ENCODE data around the gene LILRA6. TPM values are rescaled to one million over a fixed set of nuclear protein-coding genes. Genes with fewer than 3 reads are reported as not detected.

Gene LILRA6
- total and polyA plus RNA-seq, 2 of the 13 experiments (the other 11 are each of a cell fraction or from before 2014, with no cell fraction given), result not detected

- Histone ChIP-seq H3K27ac (ENCODE audit: extremely low read length, insufficient read depth, low read length) (no peak overlapping the region), H3K4me3 (replicated peaks in 1 of 3; ENCODE audit: insufficient read depth in 1 of 3, low read depth in 2 of 3, low read length in 3 of 3) (no peak overlapping the region), H3K9ac (ENCODE audit: insufficient read depth, low read depth, low read length) (no peak overlapping the region), H3K27me3 (ENCODE audit: control insufficient read depth in 1 of 2, insufficient read depth in 2 of 2, low read length in 2 of 2) (peaks cover 0 to 10% of the 10 kb centered on the region in 2 experiments; a peak in 1 of 5 replicates), H3K4me2 (ENCODE audit: low read depth, low read length) (no peak overlapping the region), H3K9me3 (ENCODE audit: low read length) (no peaks in the 10 kb centered on the region), H4K20me1 (ENCODE audit: insufficient read depth, low read length) (no peaks in the 10 kb centered on the region), H3K79me2 (ENCODE audit: insufficient read depth, low read length) (no peaks in the 10 kb centered on the region), H3K4me1 (ENCODE audit: insufficient read depth, low read length) (no peaks in the 10 kb centered on the region), H3K36me3 (replicated peaks in 1 of 2; ENCODE audit: control insufficient read depth in 1 of 2, insufficient read depth in 2 of 2, low read length in 2 of 2) (no peaks in the 10 kb centered on the region), H2AFZ (ENCODE audit: low read length) (no peak overlapping the region)
- DNase-seq (ENCODE audit: low spot score), result peak; percentile 69
- POLR2A ChIA-PET, result no interaction called here
- 0% methylated on average over 2 of the region's 6 CpGs for WGBS (ENCODE audit: low lambda C conversion rate)
- intact Hi-C loops (cut with micrococcal nuclease; ENCODE audit: unreplicated experiment), result no loop called here
- CTCF ChIA-PET (ENCODE audit: low intra/inter-chr PET ratio, low total read pairs), result interaction anchor here (1.4 to 1.6 kb wide), 2 partner anchors 98 to 125 kb away, joined by 4 to 7 read pairs; no protein-coding TSS in a partner anchor
- in situ Hi-C loops (cut with HindIII; ENCODE audit: extremely low pct_ligation_motif_present, low pct_unique_long_range_greater_than_20kb), result no loop called here
- peak; percentile 88 for FAIRE-seq
- no TSS peak for BruUV-seq (replicated peaks)
- ATAC-seq, result peak; percentile 83
- TF ChIP-seq ZFY (CRISPR knock-in tag; IDR thresholded peaks at IDR 0.05), result no peak
- TF ChIP-seq ZNF773 (CRISPR knock-in tag; IDR thresholded peaks at IDR 0.05; ENCODE audit: borderline replicate concordance), result no peak
- no peak for TF ChIP-seq HNF4A (CRISPR knock-in tag; IDR thresholded peaks at IDR 0.05)
- TF ChIP-seq ZNF547 (CRISPR knock-in tag; IDR thresholded peaks at IDR 0.05), result no peak
- TF ChIP-seq KDM1A (CRISPR knock-in tag; IDR thresholded peaks at IDR 0.05), result peak; percentile 57; the same call in 1 of the 2 replicates
- no peak for TF ChIP-seq HDAC1 (CRISPR knock-in tag; IDR thresholded peaks at IDR 0.05)
- TF ChIP-seq TCF7L2 (IDR thresholded peaks at IDR 0.05; ENCODE audit: low read depth, low read length), result no peak
- TF ChIP-seq NFE2L1 (CRISPR knock-in tag; IDR thresholded peaks at IDR 0.05; ENCODE audit: borderline replicate concordance), result no peak
- no peak for TF ChIP-seq MTERF4 (CRISPR knock-in tag; IDR thresholded peaks at IDR 0.05)
- no peak for TF ChIP-seq DNMT1 (CRISPR knock-in tag; IDR thresholded peaks at IDR 0.05)
- peak; percentile 45 for TF ChIP-seq SMC3 (IDR thresholded peaks at IDR 0.05; ENCODE audit: low read length)
- no peak for TF ChIP-seq ZNF224 (CRISPR knock-in tag; IDR thresholded peaks at IDR 0.05)
- no peak for TF ChIP-seq CHCHD3 (CRISPR knock-in tag; IDR thresholded peaks at IDR 0.05)
- TF ChIP-seq TEAD3 (CRISPR knock-in tag; optimal IDR thresholded peaks at IDR 0.05; ENCODE audit: borderline replicate concordance), result peak; percentile 100
- TF ChIP-seq ZBTB21 (CRISPR knock-in tag; IDR thresholded peaks at IDR 0.05), result no peak
- no peak for TF ChIP-seq ZNF646 (CRISPR knock-in tag; IDR thresholded peaks at IDR 0.05)
- no peak for TF ChIP-seq MZF1 (CRISPR knock-in tag; IDR thresholded peaks at IDR 0.05; ENCODE audit: borderline replicate concordance)
- TF ChIP-seq SIX1 (CRISPR knock-in tag; IDR thresholded peaks at IDR 0.05; ENCODE audit: borderline replicate concordance), result peak; percentile 97
- no peak for TF ChIP-seq ZSCAN12 (CRISPR knock-in tag; IDR thresholded peaks at IDR 0.05)
These were observed 23.5 kb upstream of the LILRA6 start for GRCh38 chr19:54266133-54266532.

All from HepG2 (cell line).